Stomach (tissue), 4 donors: ENCODE data around the gene PPHLN1.

Experiments
- EP300 ChIP-seq: sonication (generic); formaldehyde crosslinking; IDR thresholded peaks from one replicate; pipeline ENCODE4 v1.6.1; 2017; ENCODE audit warnings: antibody characterized with exemption
- POLR2A ChIP-seq, 4 donors: fragments of 450-650 bp; IDR thresholded peaks; one replicate each; pipeline ENCODE4 v1.6.1; 2016; ENCODE audit warnings: antibody characterized with exemption in 4 of 4, control low read depth in 2 of 4, mild to moderate bottlenecking in 1 of 4, moderate library complexity in 1 of 4
- POLR2AphosphoS5 ChIP-seq, 3 donors: sonication (generic); formaldehyde crosslinking; IDR thresholded peaks; one replicate each; pipeline ENCODE4 v1.6.1; 2016; ENCODE audit warnings: antibody characterized with exemption in 3 of 3
- TF ChIP-seq, protein P1 (sequence below), 7 experiments: fragments of 450-650 bp in 4 of 7; fragments of 200-600 bp in 3 of 7; sonication (generic) in 3 of 7; IDR thresholded peaks; one replicate each; pipeline ENCODE4 v1.5.1; 2016 to 2019; ENCODE audit warnings: antibody characterized with exemption in 7 of 7, control low read depth in 2 of 7, mild to moderate bottlenecking in 1 of 7

- TF ChIP-seq POLR2AphosphoS5 (IDR thresholded peaks at IDR 0.05) (no peak), POLR2A (IDR thresholded peaks at IDR 0.05) (no peak), EP300 (no peak)
- TF ChIP-seq, protein P1, sequence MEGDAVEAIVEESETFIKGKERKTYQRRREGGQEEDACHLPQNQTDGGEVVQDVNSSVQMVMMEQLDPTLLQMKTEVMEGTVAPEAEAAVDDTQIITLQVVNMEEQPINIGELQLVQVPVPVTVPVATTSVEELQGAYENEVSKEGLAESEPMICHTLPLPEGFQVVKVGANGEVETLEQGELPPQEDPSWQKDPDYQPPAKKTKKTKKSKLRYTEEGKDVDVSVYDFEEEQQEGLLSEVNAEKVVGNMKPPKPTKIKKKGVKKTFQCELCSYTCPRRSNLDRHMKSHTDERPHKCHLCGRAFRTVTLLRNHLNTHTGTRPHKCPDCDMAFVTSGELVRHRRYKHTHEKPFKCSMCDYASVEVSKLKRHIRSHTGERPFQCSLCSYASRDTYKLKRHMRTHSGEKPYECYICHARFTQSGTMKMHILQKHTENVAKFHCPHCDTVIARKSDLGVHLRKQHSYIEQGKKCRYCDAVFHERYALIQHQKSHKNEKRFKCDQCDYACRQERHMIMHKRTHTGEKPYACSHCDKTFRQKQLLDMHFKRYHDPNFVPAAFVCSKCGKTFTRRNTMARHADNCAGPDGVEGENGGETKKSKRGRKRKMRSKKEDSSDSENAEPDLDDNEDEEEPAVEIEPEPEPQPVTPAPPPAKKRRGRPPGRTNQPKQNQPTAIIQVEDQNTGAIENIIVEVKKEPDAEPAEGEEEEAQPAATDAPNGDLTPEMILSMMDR (IDR thresholded peaks at IDR 0.05) = no peak
These were observed 20.5 kb downstream of the PPHLN1 start for GRCh38 chr12:42346403-42347002.
